Activated T-cell treated with anti-CD3 and anti-CD28 coated beads, Interleukin-2, amount 50 U/mL, for 1 hour (primary cell): ENCODE data around the gene AK1.

Experiments
- DNase-seq: peaks from one replicate; pipeline ENCODE4 v3.0.0-alpha.2; 2020

AK1 gene

DNA sequence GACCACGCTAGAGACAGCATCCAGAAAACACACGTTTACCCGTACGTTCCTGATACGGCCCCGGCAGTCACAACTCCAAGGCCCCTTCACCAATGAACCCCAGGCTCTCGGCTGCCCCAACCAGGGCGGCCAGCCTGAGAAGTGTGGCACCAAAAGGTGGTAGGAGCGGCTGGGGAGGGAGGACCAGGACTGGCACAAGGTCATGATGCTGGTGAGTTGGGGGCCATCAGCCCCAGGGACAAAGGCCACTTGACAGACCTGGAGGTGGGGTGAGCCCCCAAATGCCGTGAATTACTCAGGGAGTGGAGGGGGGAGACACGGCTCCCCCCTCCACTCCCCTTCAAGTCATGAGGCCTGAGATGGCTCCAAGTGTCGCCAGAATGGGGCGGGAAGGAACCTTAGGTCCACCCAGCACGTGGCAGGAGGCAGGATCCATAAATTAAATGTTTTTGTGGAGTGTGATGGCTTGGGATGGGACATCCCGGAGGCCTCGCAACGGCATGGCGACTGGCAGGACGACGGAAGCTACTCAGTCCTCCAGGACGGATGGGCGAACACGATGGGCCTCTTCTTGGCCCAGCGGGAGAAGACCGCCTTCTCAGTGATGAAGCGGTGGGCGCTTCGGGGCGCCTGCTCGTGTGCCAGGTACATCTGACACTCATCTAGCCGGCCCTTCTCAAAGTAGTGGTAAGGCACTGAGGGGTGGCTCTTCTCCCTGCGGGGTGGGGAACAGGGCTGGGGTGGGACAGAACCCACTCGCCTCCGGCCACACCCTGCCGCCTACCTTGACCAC, 30.6 kb upstream of the AK1 start:
- no peak for DNase-seq

DNA sequence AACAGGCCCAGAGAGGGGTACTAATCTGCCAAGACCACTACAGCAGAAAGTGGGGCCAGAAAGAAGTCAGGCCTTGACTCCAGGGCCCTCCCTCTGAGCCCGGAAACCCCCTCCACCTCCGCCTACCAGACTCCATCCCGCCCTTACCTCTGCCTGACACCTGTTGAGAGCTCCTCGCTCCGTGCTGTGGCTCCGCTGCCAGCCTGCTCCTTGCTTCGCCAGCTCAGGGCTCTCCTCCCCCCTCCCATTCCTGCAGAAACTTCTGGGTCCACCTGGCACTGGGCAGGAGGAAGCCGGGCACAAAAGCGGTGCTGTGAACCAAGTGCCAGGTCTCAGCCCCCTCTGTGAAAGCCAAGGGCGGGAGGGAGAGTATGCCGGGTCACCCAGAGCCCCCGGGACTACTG, 28.3 kb upstream of the AK1 start:
- DNase-seq, result peak; percentile 76

DNA sequence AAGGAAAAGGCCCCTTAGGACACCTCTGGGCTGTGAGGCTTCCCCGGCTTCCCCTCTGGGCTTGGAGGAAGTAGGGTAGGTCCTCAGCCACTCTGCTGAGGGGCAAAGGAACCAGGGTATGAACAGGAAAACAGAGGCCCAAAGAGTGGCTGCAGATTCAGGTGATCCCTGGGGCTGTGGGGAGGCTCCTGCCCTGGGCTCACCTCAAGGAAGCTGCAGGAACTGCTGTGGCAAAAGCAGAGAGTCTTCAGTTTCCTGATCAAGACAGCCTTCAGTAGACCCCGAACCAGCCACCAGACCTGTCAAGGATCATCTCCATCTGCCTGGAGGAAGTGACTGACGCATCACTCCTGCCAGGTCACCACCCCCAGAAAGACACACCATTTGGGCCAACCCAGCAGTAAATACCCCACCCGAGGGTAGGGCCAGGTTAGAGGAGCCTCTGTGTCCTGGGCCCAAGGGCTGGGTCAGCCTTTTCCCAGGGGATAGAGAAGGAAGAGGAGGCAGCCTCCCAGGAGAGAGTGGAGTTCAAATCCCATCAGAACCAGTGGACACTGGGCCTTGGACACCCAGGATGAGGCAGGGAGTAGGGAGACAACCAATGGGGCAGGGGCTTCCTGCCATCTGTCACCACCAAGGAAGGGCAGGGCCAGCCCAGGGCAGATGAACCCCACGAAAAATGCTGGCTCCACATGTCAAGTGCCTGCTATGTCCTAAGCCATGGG, 27.7 kb upstream of the AK1 start:
- peak; percentile 73 for DNase-seq

DNA sequence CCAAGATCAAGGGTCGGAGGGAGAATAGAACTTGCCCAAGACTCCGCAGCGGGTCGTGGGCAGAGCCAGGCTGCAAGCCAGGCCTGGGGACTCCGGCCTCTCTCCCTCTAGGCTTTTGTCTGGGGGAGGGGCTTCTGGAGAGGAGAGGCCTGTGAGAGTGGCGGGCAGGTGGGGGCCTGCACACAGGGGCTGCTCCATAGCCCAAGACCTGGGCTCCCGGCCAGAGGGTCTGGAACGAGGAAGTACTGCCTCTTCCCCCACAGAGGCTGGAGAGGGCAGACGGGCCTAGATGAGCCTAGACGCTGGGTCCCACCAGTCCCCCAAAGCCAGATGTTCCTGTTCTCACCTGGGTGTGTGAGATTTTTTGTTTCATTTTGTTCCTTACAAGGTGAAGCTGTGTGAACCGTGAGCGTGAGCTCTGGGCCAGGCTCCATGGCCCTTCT, 27.1 kb upstream of the AK1 start:
- DNase-seq, result no peak

DNA sequence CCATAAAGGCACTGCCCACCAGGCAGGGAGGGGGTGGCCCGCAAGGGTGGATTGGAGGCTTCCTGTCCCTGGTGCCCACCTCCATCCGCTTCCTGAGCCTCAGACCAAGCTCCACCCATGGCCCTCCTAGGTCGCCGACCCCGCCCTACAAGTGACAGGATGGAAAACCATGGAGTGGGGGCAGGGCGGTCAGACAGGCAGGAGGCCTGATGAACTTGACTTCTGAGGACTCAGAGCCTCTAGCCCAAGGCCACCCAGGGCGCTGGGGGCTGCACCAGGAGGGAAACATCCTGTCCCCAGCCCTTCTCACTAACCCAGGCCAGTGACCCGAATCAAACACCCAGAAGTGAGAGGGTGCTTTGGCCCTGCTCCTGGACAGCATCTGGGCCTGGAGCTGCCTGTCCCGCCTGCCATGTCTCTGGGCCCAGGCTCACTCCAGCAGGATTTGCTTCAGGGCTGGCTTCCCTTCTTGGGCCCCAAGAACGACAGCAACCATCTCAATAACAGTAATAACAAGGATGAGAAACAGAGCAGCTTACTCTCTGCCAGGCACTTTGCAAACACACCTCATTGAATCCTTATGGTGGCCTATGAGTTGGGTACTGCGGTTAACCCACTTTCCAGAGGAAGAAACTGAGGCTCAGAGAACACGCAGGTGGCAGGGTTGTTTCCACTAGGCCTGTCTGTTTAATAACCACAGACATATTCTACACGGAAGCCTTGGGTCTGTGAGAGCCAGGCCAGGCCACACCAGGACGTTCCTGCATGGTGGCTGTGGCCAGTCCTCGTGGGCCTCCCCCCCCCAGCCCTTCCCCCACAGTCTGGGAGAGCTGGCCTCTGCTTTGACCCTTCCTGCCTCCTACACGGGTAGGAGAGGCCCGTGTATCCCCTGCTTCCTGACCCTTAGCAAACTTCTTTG, 26.3 kb upstream of the AK1 start:
- peak; percentile 75 for DNase-seq

DNA sequence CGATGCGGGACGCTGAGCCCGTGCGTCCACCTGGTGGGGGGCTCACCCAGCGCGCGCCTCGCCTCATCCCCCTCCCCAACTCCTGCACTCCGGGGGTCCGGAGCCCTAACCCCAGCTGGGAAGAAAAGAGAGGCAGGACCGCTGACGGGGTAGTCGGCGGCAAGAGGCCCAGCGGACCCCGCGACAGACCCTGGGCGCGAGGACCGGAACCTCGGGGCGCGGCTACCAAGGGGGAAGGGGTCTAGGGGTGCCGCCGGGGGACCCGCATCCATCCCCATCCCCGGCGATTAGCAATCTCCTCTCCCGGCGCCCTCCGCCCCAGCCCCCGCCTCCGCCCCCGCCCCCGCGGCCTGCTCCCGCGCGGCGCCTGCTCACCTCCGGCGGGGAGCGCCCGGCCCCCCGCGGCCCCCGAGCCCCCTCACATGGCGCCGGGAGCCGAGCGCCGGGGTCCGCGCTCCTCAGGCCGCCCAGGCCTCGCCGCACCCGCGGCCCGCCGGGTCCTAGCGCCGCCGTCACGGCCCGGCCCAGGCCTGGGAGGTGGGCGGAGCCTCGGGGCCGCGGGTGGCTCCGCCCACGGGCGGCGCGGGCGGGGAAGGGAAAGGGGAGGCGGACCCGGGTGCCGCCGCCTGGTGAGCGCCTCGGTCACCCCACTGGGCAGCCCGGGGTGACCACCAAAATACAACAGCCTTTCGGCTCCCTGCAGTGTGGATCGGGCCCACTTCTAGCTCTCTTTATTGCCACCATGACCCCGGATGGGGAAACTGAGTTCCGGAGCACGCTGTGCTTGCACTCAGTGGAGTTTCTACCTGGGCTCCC, 21.9 kb upstream of the AK1 start, which contains the start of gene ST6GALNAC6:
Gene ST6GALNAC6 (minus strand): TSS at position 476 of the 816 bp plus-strand sequence. CDS start 1,622 bp downstream, outside the sequence.
- peak; percentile 79 for DNase-seq

DNA sequence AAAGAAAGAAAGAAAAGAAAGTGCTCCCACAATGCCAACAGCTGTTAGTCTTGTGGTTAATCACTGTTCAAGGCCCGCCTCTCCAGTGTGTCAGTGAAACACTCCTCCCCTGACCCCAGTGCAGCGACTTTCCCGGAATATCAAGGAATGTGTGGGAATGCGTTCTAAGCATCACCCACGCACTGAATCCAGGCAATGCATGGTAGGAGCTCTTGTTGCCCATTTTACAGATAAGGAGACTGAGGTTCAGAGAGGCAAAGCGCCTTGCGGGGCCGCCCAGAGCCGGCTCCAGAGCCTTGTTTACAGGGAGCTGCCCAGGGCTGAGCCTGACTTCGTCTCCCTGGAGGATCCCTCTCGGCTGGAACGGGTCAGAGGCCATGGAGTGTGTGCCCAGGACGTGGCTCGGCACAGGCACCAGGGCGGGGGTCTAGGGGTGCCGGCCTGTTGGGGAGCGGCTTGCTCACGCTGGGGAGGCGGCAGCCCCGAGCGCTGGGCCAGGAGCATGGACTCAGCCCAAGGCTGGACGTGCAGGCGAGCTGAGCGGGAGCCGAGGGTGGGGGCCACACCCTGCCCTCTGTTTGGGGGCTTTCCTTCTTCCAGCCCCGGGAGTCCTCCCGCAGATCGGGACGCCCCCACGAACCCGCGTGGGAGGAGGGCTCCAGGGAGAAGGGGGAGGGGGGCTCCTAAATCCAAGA, 21.1 kb upstream of the AK1 start:
- DNase-seq, result peak; percentile 44

DNA sequence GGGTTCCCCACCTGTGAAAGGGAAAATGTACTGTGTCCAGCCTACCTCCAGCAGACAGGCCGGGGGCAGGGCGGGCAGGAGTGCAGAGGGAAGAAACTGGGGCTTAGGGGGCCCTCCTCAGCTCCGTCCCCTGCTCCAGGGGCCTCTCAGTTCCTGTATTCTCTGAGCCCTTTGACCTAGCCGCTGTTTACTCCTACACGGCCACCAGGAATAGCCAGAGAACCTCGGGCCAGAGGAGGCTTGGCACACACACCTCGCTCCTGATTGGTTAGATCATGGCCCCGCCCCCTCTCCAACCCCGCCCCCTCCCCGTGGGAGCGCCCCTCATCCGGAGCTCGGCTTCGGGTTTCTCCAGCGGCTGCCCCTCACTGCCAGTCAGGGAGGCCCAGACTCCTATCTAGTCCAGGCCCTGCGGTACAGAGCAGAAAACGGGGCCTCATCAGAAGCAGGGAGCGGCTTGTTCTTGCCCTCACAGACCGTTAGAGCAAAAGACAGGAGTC, 19.8 kb upstream of the AK1 start:
- no peak for DNase-seq

DNA sequence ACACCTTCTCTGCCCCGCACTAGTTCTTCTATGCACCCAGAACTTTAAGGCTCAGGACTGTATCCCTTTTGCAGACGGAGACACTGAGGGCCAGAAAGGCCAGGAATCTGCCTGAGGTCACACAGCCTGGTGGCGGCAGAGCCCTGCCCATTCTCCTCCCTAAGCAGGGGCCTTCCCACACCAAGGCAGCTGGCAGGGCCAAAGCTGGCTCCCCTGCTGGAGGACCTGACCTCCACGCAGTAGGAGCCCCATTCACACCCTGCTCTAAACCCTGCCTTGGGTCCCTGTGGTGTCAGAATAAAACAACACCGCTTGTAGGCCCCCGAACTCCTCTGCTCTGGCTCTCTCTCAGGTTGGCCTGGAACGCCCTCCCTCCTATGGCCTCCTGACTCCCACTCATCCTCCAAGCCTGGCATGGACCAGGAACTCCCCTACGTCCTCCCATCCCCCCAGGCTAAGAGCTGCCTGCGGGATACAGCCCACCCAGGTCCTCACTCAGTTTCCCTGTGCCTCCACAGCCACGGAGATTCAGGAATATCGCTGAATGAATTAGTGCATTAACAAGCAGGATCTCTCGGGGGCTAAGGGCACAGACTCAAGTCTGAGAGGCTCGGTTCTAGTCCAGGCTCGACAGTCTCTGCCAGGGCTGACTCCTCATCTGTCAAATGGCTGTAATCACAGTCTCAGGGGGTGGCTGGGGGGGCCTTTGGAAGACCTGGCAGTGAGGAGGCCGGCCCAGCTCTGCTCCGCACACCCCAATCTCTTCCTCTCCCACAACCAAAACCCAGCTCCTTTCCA, 19.1 kb upstream of the AK1 start:
- no peak for DNase-seq

DNA sequence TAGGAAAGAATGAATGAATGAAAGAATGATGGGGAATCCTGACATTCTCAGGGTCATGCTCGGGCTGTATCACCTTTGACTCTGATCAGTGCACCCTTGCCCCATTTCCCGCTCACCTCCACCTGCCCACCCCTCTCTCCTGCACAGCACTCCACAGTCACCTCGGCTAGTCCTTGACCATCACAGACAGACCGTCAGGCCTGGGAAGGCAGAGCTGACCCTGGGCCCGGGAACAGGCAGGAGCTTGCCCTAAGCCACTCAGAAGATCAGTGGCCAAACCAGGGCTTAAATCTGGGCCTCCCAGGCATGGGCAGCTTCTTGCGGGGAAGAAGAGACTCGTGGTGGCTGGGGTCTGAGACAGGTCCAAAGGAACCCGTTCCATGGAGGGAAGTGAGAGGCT, 18.3 kb upstream of the AK1 start:
- DNase-seq, result no peak

DNA sequence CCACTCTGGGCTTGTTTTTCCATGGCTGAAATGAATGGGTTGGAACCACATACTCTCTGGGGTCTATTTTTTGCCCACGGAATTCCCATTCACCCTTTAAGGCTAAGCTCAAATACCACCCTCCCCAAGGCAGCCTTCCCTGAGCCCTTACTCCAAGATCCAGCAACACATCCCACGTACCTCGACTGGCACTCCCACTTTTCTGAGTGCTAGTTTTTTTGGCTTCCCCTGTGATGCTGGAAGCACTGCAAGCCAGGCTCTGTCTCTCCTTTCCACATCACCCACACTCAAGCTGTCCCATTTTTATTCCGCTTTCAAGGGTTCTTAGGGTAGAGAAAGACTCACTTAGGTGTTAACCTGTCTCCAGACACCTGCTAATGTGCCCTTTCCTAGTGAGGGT, 15.9 kb upstream of the AK1 start:
- DNase-seq, result no peak

DNA sequence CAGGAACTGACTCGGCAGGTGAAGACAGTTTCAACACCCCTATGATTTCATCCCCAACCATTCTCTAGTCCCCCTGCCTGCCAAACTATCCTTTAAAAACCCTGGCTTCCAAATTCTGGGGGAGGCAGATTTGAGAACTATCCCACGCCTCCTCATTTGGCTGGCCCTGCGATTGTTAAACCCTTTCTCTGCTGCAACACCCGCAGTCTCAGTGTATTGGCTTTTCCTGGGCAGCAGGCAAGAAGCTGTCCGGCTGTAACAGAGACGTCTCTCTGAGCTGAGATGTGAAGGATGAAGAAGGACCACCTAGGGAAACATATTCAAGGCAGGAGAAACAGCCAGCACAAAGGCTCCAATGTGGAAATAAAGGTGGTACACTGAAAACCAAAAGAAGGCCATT, 15.4 kb upstream of the AK1 start:
- DNase-seq, result no peak

DNA sequence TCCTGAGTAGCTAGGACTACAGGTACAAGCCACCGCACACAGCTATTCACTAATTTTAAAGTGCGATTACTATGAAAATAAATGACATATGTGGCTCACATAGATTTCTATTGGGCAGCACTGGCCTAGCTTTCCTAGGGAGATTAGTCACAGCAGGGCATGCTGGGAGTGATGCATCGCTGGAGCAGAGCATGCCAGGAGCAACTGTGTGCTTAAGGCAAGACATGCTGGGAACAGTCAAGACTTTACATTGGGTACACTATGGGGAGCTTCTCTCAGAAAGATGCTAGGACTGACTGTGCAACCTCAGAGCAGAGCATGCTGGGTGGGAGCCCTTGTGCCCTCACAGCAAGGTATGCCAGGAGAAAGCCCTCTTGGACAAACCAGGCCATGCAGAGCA, 12.6 kb upstream of the AK1 start:
- no peak for DNase-seq

DNA sequence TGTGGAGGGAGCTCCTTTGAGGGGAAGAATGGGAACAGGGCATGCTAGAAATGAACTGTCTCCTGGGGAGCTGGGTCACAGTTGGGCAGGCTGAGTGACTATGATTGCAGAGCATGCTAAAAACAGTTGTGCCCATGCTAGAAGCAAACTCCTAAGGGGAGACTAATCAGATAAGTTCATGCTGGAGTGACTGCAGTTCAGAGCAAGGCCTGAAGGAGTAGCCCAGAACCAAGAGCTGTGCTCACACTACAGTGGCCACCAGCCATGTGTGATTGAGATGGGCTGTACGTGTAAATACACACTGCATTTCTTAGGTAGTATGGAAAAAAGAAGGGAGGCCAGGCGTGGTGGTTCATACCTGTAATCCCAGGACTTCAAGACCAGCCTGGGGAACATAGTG, 10.3 kb upstream of the AK1 start:
- DNase-seq, result no peak

DNA sequence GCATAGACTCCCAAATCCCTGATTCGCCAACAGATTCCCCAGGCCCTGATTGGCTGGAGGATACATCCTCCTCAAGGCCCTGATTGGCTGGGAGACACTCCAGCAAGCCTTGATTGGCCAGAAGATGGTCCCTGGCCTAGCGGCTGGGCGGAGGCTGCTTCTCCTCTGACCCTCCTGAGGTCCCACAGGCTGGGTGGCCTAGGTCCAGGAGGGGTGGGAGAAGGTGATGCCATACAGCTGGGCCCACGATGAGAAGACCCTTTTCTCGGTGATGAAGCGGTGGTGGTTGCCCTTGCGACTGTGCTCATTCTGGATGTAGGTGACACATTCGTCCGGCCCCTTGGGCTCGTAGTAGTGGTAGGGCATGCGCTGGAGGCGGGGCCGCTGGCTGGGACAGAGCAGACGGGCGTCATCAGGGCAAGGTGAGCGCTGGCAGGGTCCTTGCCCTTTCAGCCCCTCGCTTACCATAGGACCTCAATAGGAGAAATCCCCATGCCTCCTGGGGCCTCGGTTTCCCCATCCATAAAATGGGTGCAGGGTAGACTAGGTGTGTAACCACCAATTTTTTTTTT, 9.0 kb upstream of the AK1 start:
- no peak for DNase-seq

DNA sequence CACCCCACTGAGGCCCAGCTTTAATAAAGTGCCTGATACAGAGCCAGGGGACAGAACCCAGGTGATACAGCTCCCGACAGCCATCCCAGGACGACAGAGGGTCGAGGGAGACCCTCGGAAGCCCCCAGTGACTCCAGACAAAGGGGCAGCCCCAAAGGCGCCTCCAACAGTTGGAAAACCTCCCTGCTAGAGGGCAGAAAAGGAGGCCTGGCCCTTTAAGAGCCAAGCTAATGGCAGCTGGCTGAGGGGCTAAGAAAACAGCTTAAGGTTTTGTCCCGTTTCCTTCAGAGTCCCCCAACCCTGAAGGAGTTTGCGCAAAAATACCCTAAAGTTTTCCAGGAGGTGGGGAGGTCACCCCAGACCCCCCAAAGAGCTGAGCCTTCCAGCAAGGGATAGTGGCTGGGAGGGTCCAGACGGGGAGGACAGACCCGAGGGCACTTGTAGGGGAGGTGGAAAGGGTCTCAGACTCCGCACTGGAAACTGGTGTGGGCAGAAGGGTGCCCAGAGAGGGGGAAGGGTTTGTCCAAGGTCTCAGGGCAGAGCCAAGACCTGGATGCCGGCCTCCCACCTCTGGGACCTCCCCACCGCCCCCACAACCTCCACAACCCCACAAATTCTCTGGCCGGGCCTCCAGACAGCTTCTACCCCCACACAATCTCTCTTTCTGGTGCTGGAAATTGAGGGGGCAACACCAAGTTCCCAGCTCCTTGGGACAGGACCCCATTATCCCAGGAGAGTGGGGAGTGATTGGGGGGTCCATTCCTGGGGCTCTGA, 8.2 kb upstream of the AK1 start:
- no peak for DNase-seq

DNA sequence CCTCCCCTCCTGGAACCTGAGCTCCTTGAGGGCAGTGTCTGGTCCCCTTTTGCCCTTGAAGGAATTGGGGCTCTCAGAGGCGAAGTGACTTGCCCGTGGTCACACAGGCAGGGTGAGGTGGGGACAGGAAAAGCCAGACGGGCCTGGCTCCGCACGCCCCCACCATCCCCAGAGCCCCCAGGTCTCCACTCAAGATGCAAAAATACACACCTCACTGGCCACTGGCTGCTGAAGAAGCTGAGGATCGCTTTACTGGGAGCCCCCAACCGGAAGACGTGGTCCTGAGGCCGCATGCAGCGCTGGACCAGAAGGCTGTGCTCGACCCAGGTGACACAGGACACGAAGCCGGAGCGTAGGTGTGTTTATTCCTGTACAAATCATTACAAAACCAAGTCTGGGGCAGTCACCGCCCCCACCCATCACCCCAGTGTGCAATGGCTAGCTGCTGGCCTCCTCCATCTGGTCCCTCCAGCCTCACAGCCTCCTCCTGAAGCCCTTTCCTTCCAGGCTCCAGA, 7.6 kb upstream of the AK1 start:
- DNase-seq, result no peak

DNA sequence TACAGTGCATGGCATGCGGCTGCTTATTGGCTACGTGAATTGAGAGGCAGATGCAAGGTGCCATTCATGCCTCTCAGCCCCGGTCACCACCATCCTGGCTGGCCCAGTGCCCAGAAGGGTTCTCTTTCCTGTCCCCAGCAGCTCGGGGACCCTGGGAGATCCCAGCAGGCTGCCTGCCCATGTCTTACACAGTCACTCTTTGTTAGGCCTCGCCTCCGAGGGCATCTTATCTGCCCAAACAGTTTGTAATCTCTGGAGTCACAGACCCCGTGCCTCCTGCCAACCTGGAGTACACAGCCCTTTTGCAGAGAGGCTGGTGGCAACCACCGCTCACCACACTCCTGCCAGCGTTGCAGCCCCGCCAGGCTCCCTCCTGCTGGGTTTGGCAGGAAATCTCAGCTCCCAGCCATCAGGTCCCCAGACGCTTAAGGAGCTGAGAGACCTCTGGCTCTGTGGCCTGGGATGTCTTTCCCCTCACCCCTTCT, 7.0 kb upstream of the AK1 start:
- no peak for DNase-seq

DNA sequence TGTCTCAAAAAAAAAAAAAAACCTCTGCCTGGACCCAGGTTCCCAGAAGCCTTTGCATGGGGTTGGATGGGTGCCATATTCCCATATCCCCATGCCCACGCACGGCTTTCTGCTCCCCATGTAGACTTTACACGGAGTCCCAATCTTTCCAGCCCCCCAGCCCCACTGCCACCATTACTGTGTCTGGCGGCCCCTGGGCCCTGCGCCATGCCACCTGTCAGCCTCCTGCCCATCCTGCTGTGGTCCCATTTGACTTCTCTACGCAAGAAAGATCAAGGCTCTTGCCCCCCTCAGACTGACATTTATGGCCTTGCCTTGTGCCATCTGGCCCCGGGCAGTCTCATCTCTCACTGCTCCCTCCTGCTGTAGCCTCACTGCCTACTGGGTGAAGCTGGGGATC, 6.5 kb upstream of the AK1 start:
- no peak for DNase-seq
